Measurements from ENCODE around the gene SLX4IP.
"Not testable (repeated sequence)": the region's sequence is repeated elsewhere in the genome, so short reads cannot be mapped to it uniquely, and the experiment has no call there.

SLX4IP gene

DNA sequence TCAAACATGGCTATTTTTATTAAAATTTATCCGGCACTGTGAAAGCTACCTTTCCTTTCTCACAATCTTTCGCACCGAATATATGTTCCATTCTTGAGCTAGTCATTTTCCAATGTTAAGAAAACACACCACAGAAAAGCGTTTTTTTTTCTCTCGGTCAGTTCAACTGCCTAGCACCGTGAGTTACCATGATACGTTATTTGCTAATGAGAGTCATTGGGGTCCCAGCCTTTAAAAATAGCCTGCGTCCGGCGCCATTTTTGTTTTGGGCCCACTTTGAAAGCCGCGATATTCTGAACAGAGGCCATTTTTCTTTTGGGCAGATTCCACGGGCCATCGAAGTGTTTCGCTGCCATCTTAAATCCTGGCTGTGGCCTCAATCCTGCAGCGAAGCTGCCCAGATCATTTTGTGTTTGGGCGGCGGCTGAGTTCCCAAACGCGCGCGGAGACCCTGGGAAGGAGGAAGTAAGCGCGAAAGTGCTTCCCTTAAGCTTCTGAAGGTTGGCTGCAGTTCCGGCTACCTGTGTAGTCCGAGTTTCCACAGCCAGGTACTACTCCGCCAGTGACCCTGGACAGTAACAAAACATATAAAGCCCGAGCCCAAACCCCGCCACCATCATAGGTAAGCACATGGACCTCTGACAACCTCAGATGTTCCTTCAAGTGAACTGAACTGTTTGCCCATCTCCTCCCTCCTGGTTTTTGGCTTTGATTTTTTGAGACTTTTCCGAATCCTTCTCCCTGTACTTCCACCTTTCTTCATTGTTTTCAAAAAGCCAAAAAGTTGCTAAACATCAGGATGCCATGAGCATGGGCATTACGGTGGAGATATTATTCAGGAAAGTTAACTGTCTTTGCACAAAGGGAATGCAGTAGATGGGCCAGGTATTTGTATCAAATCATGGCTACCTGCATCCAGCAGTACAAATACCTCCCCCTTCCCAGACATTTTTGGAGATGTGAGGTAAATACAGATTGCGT, at the start of gene SLX4IP:
SLX4IP (plus strand) TSS at position 474 of the 981 bp plus-strand sequence. CDS start 22,900 bp downstream, outside the sequence.
- DNase-seq, result peak; percentile 99

- no peak for DNase-seq
These were observed 49.1 kb upstream of the SLX4IP start for GRCh38 chr20:10385850-10386544.

DNA sequence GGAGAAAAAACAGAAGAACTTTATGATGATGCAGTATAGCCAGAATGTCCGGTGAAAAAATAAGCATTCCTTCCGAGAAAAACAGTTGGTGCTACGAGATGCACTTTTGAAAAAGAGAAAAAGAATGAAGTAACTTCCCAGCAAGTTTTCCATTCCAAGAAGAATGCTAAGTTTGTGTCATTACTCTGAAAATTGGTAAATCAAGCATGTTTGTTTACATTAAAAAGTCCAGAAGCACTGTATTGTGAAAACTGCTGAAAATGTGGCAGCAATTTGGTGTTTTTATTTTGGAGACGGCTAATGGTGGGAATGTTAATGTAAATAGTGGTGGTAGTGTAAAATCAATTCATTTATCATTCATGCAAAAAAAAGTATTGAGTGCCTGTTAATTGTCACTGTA, 47.4 kb upstream of the SLX4IP start:
- no peak for DNase-seq

- no peak for DNase-seq
These were observed 46.5 kb upstream of the SLX4IP start for GRCh38 chr20:10388597-10388996.

- no peak for DNase-seq
These were observed 44.4 kb upstream of the SLX4IP start for GRCh38 chr20:10390709-10391108.

GRCh38 chr20:10394752-10395151, 40.4 kb upstream of the SLX4IP start:
- DNase-seq, result not testable (repeated sequence)

GRCh38 chr20:10398834-10399369, 36.2 kb upstream of the SLX4IP start:
- DNase-seq, result no peak

DNA sequence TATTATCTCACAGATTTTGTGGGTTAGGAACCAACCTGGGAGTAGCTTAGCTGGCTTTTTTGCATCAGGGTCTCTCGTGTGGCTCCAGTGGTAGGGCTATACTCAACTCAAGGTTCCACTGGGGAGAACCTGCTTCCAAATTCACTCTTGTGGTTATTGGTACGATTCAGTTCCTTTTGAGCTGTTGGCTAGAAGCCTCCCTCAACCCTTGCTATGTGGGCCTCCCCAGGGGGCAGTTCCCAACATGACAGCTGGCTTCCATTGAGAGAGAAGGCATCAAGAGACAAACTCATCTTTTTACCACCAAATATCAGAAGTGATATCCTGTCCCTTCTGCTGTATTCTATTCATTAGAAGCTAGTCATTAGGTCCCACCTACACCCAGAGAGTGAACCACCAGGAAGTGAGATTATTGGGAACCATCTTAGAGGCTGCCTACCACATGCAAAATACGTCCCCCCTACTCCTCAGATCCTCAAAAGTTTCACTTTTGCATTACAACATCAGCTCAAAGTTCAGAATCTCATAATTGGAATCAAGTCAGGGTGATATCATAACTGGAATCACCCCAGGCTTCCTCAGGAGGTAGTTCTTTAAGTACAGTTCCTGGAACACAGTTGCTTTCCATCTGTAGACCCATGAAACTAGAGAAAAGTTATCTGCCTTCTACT, 32.0 kb upstream of the SLX4IP start:
- DNase-seq, result no peak

GRCh38 chr20:10404023-10404628, 31.0 kb upstream of the SLX4IP start:
- no peak for DNase-seq

DNA sequence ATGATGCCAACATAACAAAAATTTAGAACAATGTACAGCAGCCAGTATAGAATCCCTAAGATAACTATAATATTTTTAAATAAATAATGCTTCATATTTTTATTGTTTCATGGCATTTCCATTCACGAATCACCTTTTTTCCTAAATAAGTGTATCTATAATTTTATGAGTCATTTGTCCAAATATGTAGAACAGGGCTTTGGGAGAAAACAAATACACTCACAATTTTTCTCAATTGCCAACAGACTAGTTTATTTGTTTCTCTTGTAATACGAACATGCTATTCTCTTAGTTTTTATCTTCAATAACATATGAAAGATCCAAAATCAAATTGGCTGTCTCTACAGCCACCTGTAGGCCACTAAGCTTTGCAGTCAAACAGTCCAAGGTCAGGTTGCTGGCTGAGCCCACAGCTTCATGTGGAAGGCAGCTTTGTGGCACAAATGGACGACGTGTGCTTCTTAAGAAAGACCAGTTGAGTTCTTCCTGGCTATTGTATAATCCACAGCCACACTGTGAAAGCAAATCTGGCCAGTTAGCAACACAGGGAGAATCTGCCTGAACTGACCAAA, 30.1 kb upstream of the SLX4IP start:
- DNase-seq, result no peak

GRCh38 chr20:10408108-10408813, 26.8 kb upstream of the SLX4IP start:
- no peak for DNase-seq

DNA sequence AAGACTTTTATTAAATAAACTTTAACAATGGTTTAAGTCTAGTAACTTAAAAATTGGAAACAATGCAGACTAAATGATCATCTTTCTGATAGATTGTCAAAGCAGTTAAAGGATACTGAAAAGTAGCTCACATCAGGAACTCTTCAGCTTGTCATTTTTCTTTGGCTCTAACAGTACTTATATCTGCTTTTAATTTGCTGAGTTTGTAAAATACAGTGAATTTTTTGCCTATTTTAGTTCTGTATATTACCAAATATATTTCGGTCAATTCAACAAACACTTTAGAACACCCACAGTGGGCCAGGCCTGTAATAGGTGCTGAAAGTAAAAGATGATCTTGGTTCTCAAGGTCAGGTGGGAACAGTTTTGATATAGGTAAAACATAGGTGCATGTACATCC, 23.4 kb upstream of the SLX4IP start:
- no peak for DNase-seq

DNA sequence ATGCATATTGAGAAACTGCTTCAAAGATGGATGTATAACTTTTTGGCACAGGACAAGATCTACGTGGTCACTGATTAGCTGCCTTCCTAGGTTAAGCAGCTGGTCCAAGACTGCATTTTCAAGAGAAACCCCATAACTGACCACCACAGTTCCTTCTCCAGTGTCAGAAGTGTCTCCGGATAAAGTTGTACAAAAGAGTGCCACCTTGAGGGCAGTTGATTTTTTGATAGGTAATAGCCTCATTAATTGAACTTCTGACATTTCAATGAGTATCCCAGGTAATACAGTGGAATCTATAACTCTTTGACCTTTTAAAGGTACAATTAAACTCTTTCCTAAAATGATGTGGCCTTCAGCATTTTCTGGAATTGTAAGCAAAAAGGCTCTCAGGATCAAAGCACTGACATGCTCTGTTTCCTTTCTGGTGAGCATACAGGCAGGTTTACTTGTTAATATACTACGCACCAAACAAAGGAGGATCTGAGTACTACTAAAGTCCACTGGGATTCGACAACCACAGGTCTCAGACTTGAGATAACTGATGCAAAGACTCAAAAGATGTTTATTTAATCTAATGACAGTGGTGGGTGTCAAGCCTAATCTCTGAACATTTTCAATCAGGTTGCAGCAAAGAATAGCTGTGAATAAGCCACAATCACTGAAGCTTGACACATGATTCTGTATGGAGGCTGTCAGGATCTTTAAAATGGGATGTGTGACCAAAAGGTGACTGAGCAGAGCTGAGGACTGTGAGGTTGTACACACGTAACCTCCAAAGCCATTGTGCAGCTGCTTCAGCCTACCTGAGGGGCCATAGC, 22.3 kb upstream of the SLX4IP start:
- no peak for DNase-seq

GRCh38 chr20:10415013-10415650, 20.0 kb upstream of the SLX4IP start:
- DNase-seq, result no peak

- DNase-seq, result not testable (repeated sequence)
These were observed 17.9 kb upstream of the SLX4IP start for GRCh38 chr20:10417218-10417617.

- DNase-seq, result no peak
These were observed 15.5 kb upstream of the SLX4IP start for GRCh38 chr20:10419550-10420133.

- no peak for DNase-seq
These were observed 11.4 kb upstream of the SLX4IP start for GRCh38 chr20:10423735-10424134.

- peak; percentile 20 for DNase-seq
These were observed 7.9 kb upstream of the SLX4IP start for GRCh38 chr20:10427060-10427692.

- no peak for DNase-seq
These were observed 7.1 kb upstream of the SLX4IP start for GRCh38 chr20:10428008-10428407.

All from NCI-H1092 treated with DMSO at 0.1 percent for 48 hours (cell line).